GM23248 (cell line): ENCODE measurements around the gene SLC45A3. TPM values are rescaled to one million over a fixed set of nuclear protein-coding genes. Genes with fewer than 3 reads are reported as not detected.

Source experiments
- DNase-seq: peaks from one replicate; pipeline ENCODE4 v3.0.0-alpha.2; 2015
- H2AFZ ChIP-seq: fragments of 200-600 bp; sonication (generic); 2 replicates; pipeline ENCODE4 v1.6.1; 2016; ENCODE audit warnings: antibody characterized with exemption
- H3F3A ChIP-seq: fragments of 200-600 bp; sonication (generic); 2 replicates; pipeline ENCODE4 v1.6.1; 2016; ENCODE audit warnings: mild to moderate bottlenecking, antibody characterized with exemption, mixed run types; ENCODE audit not compliant: insufficient read depth
- H3K27ac ChIP-seq: fragments of 200-600 bp; sonication (generic); 2 replicates; pipeline ENCODE4 v1.5.1; 2016; ENCODE audit warnings: mild to moderate bottlenecking
- H3K27me3 ChIP-seq: fragments of 200-600 bp; sonication (generic); replicated peaks from 2 replicates; pipeline ENCODE4 v1.6.1; 2016; ENCODE audit warnings: mild to moderate bottlenecking; ENCODE audit not compliant: insufficient read depth
- H3K36me3 ChIP-seq: fragments of 200-600 bp; sonication (generic); 2 replicates; pipeline ENCODE4 v1.6.1; 2016; ENCODE audit warnings: low read depth, mild to moderate bottlenecking
- H3K4me1 ChIP-seq: fragments of 200-600 bp; sonication (generic); 2 replicates; pipeline ENCODE4 v1.6.1; 2016; ENCODE audit warnings: mild to moderate bottlenecking; ENCODE audit not compliant: insufficient read depth
- H3K4me2 ChIP-seq: fragments of 200-600 bp; sonication (generic); one replicate; pipeline ENCODE4 v1.6.1; 2016; ENCODE audit warnings: mild to moderate bottlenecking; ENCODE audit not compliant: unreplicated experiment
- H3K4me3 ChIP-seq: fragments of 200-600 bp; sonication (generic); 2 replicates; pipeline ENCODE4 v1.5.1; 2016; ENCODE audit warnings: mild to moderate bottlenecking
- H3K79me2 ChIP-seq: fragments of 200-600 bp; sonication (generic); 2 replicates; pipeline ENCODE4 v1.6.1; 2016; ENCODE audit warnings: mild to moderate bottlenecking; ENCODE audit not compliant: insufficient read depth
- H3K9ac ChIP-seq: fragments of 200-600 bp; sonication (generic); 2 replicates; pipeline ENCODE4 v1.6.1; 2016; ENCODE audit warnings: mild to moderate bottlenecking
- H3K9me2 ChIP-seq: fragments of 200-600 bp; sonication (generic); 2 replicates; pipeline ENCODE4 v1.6.1; 2016; ENCODE audit warnings: mixed run types, mild to moderate bottlenecking, moderate library complexity; ENCODE audit not compliant: insufficient read depth
- H3K9me3 ChIP-seq: fragments of 200-600 bp; sonication (generic); one replicate; pipeline ENCODE4 v1.6.1; 2017; ENCODE audit warnings: low read depth
- H4K20me1 ChIP-seq: fragments of 200-600 bp; sonication (generic); 2 replicates; pipeline ENCODE4 v1.6.0; 2016; ENCODE audit not compliant: insufficient read depth
- EZH2 ChIP-seq: fragments of 200-600 bp; sonication (generic); IDR thresholded peaks from 2 replicates; pipeline ENCODE4 v1.6.1; 2018; ENCODE audit warnings: antibody characterized with exemption, mild to moderate bottlenecking; ENCODE audit not compliant: insufficient read depth, poor library complexity, severe bottlenecking
- EZH2phosphoT487 ChIP-seq: fragments of 200-600 bp; sonication (generic); IDR thresholded peaks from 2 replicates; pipeline ENCODE4 v1.6.1; 2018; ENCODE audit warnings: antibody characterized with exemption, moderate library complexity, mild to moderate bottlenecking, low read depth; ENCODE audit not compliant: insufficient read depth
- WGBS, 2 experiments: methylation state at CpG; one replicate each; pipeline ENCODE4 v1.1.6; 2015 to 2017; ENCODE audit warnings: low lambda C conversion rate in 2 of 2, low coverage in 1 of 2; ENCODE audit errors: missing lambda C conversion rate in 2 of 2; 5-methylcytosine and 5-hydroxymethylcytosine counted together
- in situ Hi-C: fragments of 300-500 bp; cut with MboI; formaldehyde crosslinking; loops from 2 replicates; pipeline ENCODE4 v1.15.0; 2020
- polyA plus RNA-seq: library from polyadenylated mRNA; unstranded; fragments of >200 nt; fragmentation: Nextera tagmentation; extraction: Ambion mirVana; gene quantifications from 2 replicates; pipeline ENCODE4 v1.2.1, GENCODE V29; 2016
- total RNA-seq: library from RNA; depleted of rRNA; stranded (reverse); fragments of >200 nt; shearing (Covaris generic); gene quantifications from 2 replicates; pipeline ENCODE4 v1.2.3, GENCODE V29; 2014

SLC45A3 gene
- total and polyA plus RNA-seq, 2 experiments from 2014 or later, result 0.38 to 1.2 TPM

DNA sequence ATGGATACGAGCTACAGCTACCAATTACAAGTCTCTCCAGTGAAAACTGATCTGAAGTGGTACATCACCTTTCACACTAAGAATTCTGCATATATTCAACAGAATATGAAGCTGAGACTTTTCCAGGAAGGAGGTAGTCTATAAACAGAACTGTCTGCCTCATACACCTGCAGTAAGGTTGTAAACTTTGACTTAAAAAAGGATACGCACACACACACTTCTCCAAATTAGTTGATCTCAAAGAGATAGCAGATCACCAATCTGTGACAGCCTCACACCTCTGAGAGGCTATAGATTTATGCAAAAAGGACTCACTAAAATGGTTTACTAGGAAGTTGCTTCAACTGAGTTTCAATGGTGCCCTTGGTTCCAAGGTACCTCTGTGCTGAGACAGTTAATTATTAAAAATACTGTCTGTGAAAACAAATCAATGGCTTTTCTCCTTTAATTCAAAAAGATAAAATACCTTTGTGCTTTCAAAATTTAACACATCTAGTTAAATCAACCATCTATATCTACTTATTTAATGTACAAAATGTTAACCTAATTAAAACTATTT, 66.4 kb downstream of the SLC45A3 start:
- Histone ChIP-seq H3K79me2 (peaks cover 59% of the 10 kb centered on the region), H3K9me3 (no peaks in the 10 kb centered on the region), H3K9me2 (no peaks in the 10 kb centered on the region), H2AFZ (no peak overlapping the region), H4K20me1 (no peaks in the 10 kb centered on the region), H3K9ac (no peak overlapping the region), H3F3A (no peaks in the 10 kb centered on the region), H3K4me2 (no peak overlapping the region), H3K27ac (no peak overlapping the region), H3K4me3 (no peak overlapping the region), H3K4me1 (peaks cover 12% of the 10 kb centered on the region), H3K36me3 (peaks cover 47% of the 10 kb centered on the region), H3K27me3 (no peaks in the 10 kb centered on the region)
- TF ChIP-seq EZH2 (no peak), EZH2phosphoT487 (no peak)
- in situ Hi-C loops, result no loop called here
- DNase-seq, result no peak
- WGBS, 2 experiments, result 93 to 96% methylated on average over 2 of the region's 2 CpGs

DNA sequence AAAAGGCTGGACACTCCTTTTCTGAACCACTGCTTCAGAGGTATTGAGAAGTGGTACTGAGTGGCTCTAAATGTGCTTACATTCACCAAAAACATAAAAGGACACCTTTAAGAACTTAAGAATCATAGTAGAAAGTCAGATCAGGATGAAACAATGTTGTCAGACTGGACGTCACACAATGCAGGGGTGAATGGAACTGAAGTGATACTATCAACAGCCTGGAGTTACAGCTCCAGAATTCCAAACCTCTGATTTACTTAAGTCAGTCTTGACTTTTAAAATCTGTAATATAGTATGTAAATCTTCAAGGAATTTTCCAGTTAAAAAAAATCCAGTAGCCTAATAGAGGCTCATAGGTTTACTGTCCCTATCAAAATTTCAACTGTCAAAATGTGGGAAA, 67.8 kb downstream of the SLC45A3 start:
- Histone ChIP-seq H3K9me3 (no peaks in the 10 kb centered on the region), H3K27ac (no peak overlapping the region), H4K20me1 (no peaks in the 10 kb centered on the region), H3K4me3 (no peak overlapping the region), H3K9ac (no peak overlapping the region), H3K4me2 (no peak overlapping the region), H3K79me2 (peaks cover 66% of the 10 kb centered on the region), H3K27me3 (no peaks in the 10 kb centered on the region), H2AFZ (no peak overlapping the region), H3K4me1 (peaks cover 12% of the 10 kb centered on the region), H3K36me3 (peaks cover 47% of the 10 kb centered on the region), H3K9me2 (no peaks in the 10 kb centered on the region), H3F3A (no peaks in the 10 kb centered on the region)
- no peak for TF ChIP-seq EZH2
- TF ChIP-seq EZH2phosphoT487, result no peak
- in situ Hi-C loops, result no loop called here
- 97 to 100% methylated on average over 1 of the region's 1 CpG for WGBS, 2 experiments
- no peak for DNase-seq

DNA sequence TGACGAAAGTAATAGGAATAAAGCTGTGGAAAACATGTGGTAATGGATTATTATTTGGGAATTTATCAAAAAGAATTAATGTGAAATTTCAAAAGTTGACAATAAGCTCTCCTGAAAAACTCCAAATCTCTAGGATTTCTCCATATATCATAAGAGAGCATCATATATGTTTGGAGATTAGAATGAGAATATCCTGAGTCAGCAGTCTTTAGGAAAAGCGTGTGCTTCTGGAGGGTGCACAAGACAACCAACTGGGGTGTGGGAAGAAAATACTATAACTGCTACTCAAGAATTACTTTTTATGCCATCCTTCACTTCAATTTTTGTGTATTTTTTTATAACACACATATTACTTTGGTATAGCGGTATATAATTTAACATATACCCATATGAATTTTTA, 68.2 kb downstream of the SLC45A3 start:
- H3K79me2 ChIP-seq, result peaks cover 70% of the 10 kb centered on the region
- H3K9me2 ChIP-seq, result no peaks in the 10 kb centered on the region
- H3K27me3 ChIP-seq, result no peaks in the 10 kb centered on the region
- no peaks in the 10 kb centered on the region for H3K9me3 ChIP-seq
- H3K9ac ChIP-seq, result no peak overlapping the region
- H2AFZ ChIP-seq, result no peak overlapping the region
- no peak for DNase-seq
- no peak overlapping the region for H3K27ac ChIP-seq
- peaks cover 12% of the 10 kb centered on the region for H3K4me1 ChIP-seq
- no peak overlapping the region for H3K4me2 ChIP-seq
- no peak for TF ChIP-seq EZH2phosphoT487
- no peak for TF ChIP-seq EZH2
- in situ Hi-C loops, result no loop called here
- no peaks in the 10 kb centered on the region for H4K20me1 ChIP-seq
- H3K4me3 ChIP-seq, result no peak overlapping the region
- H3K36me3 ChIP-seq, result peaks cover 44% of the 10 kb centered on the region
- no peaks in the 10 kb centered on the region for H3F3A ChIP-seq
- WGBS, 2 experiments, result 96 to 99% methylated on average over 3 of the region's 3 CpGs

- no peaks in the 10 kb centered on the region for H3K27me3 ChIP-seq
- H3K27ac ChIP-seq, result no peak overlapping the region
- H3K4me3 ChIP-seq, result no peak overlapping the region
- no peaks in the 10 kb centered on the region for H3F3A ChIP-seq
- H2AFZ ChIP-seq, result no peak overlapping the region
- H3K9me3 ChIP-seq, result no peaks in the 10 kb centered on the region
- no peak for DNase-seq
- H3K9me2 ChIP-seq, result no peaks in the 10 kb centered on the region
- no peak for TF ChIP-seq EZH2
- no peak for TF ChIP-seq EZH2phosphoT487
- H3K36me3 ChIP-seq, result peaks cover 33% of the 10 kb centered on the region
- in situ Hi-C loops, result no loop called here
- peaks cover 12% of the 10 kb centered on the region for H3K4me1 ChIP-seq
- H4K20me1 ChIP-seq, result no peaks in the 10 kb centered on the region
- WGBS, 2 experiments, result 76 to 90% methylated on average over 3 of the region's 3 CpGs
- no peak overlapping the region for H3K9ac ChIP-seq
- peaks cover 66% of the 10 kb centered on the region for H3K79me2 ChIP-seq
- no peak overlapping the region for H3K4me2 ChIP-seq
These were observed 69.3 kb downstream of the SLC45A3 start for GRCh38 chr1:205610901-205611466.
